H9 (cell line): Measurements from ENCODE around the gene IRS2. TPM values are rescaled to one million over a fixed set of nuclear protein-coding genes. Genes with fewer than 3 reads are reported as not detected.

Experiments used
- DNase-seq: peaks from one replicate; pipeline ENCODE4 v3.0.0-alpha.2; 2017
- H2AFZ ChIP-seq: one replicate; pipeline ENCODE4 v1.6.1; 2013; ENCODE audit warnings: mild to moderate bottlenecking, low read length, control low read depth, moderate library complexity
- H2AK5ac ChIP-seq: 2 replicates; pipeline ENCODE4 v1.6.1; 2013; ENCODE audit warnings: low read length, control low read depth, mixed read lengths; ENCODE audit not compliant: insufficient read length
- H2BK120ac ChIP-seq: one replicate; pipeline ENCODE4 v1.6.1; 2013; ENCODE audit warnings: low read depth, mild to moderate bottlenecking, low read length, control low read depth, inconsistent platforms; ENCODE audit not compliant: poor library complexity, severe bottlenecking
- H2BK12ac ChIP-seq: 2 replicates; pipeline ENCODE4 v1.6.1; 2013; ENCODE audit warnings: low read length, control low read depth, mixed read lengths, low read depth; ENCODE audit not compliant: insufficient read length
- H2BK15ac ChIP-seq: 2 replicates; pipeline ENCODE4 v1.6.1; 2013; ENCODE audit warnings: low read depth, low read length, control low read depth
- H2BK20ac ChIP-seq: one replicate; pipeline ENCODE4 v1.6.1; 2013; ENCODE audit warnings: low read depth, mild to moderate bottlenecking, low read length, control low read depth, inconsistent platforms; ENCODE audit not compliant: poor library complexity, severe bottlenecking
- H2BK5ac ChIP-seq: 2 replicates; pipeline ENCODE4 v1.6.1; 2013; ENCODE audit warnings: low read length, control low read depth, mixed read lengths; ENCODE audit not compliant: insufficient read length
- H3K14ac ChIP-seq: 2 replicates; pipeline ENCODE4 v1.6.1; 2013; ENCODE audit warnings: low read length, control low read depth; ENCODE audit not compliant: insufficient read depth
- H3K18ac ChIP-seq: 2 replicates; pipeline ENCODE4 v1.6.1; 2013; ENCODE audit warnings: low read depth, mild to moderate bottlenecking, mixed read lengths, low read length, control low read depth; ENCODE audit not compliant: insufficient read length
- H3K23ac ChIP-seq: 2 replicates; pipeline ENCODE4 v1.6.1; 2013; ENCODE audit warnings: low read length, control low read depth, mixed read lengths, low read depth; ENCODE audit not compliant: insufficient read length
- H3K23me2 ChIP-seq: 2 replicates; pipeline ENCODE4 v1.6.1; 2013; ENCODE audit warnings: low read depth, mild to moderate bottlenecking, mixed read lengths, low read length, control low read depth; ENCODE audit not compliant: insufficient read length, poor library complexity, severe bottlenecking
- H3K27ac ChIP-seq: 2 replicates; pipeline ENCODE4 v1.5.1; 2013; ENCODE audit warnings: low read length, control low read depth, mixed read lengths, low read depth; ENCODE audit not compliant: insufficient read length
- H3K27me3 ChIP-seq: 2 replicates; pipeline ENCODE4 v1.6.1; 2013; ENCODE audit warnings: low read length, control low read depth, inconsistent platforms; ENCODE audit not compliant: insufficient read depth
- H3K4ac ChIP-seq: 2 replicates; pipeline ENCODE4 v1.6.1; 2013; ENCODE audit warnings: low read depth, mild to moderate bottlenecking, control low read depth, inconsistent platforms, low read length, moderate library complexity
- H3K4me1 ChIP-seq: 2 replicates; pipeline ENCODE4 v1.6.1; 2013; ENCODE audit warnings: low read length, control low read depth, inconsistent platforms; ENCODE audit not compliant: insufficient read depth
- H3K4me2 ChIP-seq: 2 replicates; pipeline ENCODE4 v1.6.1; 2013; ENCODE audit warnings: low read length, control low read depth, mixed read lengths; ENCODE audit not compliant: insufficient read length, insufficient read depth
- H3K56ac ChIP-seq: 2 replicates; pipeline ENCODE4 v1.6.1; 2013; ENCODE audit warnings: low read depth, mild to moderate bottlenecking, mixed read lengths, low read length, control low read depth; ENCODE audit not compliant: insufficient read length
- H3K79me1 ChIP-seq: 2 replicates; pipeline ENCODE4 v1.6.1; 2013; ENCODE audit warnings: low read depth, mild to moderate bottlenecking, moderate library complexity, low read length, control low read depth, inconsistent platforms; ENCODE audit not compliant: insufficient read depth, poor library complexity, severe bottlenecking
- H3K79me2 ChIP-seq: 2 replicates; pipeline ENCODE4 v1.6.1; 2013; ENCODE audit warnings: low read length, control low read depth, inconsistent platforms; ENCODE audit not compliant: insufficient read depth
- H3K9ac ChIP-seq: 2 replicates; pipeline ENCODE4 v1.6.1; 2013; ENCODE audit warnings: low read length, control low read depth, mixed read lengths; ENCODE audit not compliant: insufficient read length; ENCODE audit errors: extremely low read depth
- H3K9me3 ChIP-seq: one replicate; pipeline ENCODE4 v1.6.1; 2013; ENCODE audit warnings: low read depth, low read length, inconsistent platforms; ENCODE audit not compliant: control insufficient read depth
- H3T11ph ChIP-seq: one replicate; pipeline ENCODE4 v1.6.1; 2013; ENCODE audit warnings: mild to moderate bottlenecking, low read length, control low read depth, inconsistent platforms
- H4K20me1 ChIP-seq: one replicate; pipeline ENCODE4 v1.6.1; 2013; ENCODE audit not compliant: control insufficient read depth, insufficient read length, insufficient read depth
- H4K5ac ChIP-seq: 2 replicates; pipeline ENCODE4 v1.6.1; 2013; ENCODE audit warnings: low read depth, mild to moderate bottlenecking, mixed read lengths, low read length, control low read depth; ENCODE audit not compliant: insufficient read length
- H4K8ac ChIP-seq: replicated peaks from 2 replicates; pipeline ENCODE4 v1.6.1; 2013; ENCODE audit warnings: low read length, control low read depth, mixed read lengths, low read depth; ENCODE audit not compliant: insufficient read length
- H4K91ac ChIP-seq: 2 replicates; pipeline ENCODE4 v1.6.1; 2013; ENCODE audit warnings: low read depth, mild to moderate bottlenecking, moderate library complexity, mixed read lengths, low read length, control low read depth; ENCODE audit not compliant: insufficient read length
- H3K27ac Mint-ChIP-seq, 3 experiments: 2 replicates in 2 of 3; 3 replicates in 1 of 3; pipeline ENCODE4 v1.8.0; 2020 to 2021; ENCODE audit warnings: mixed read lengths in 3 of 3, mild to moderate bottlenecking in 1 of 3, moderate library complexity in 1 of 3
- H3K27me3 Mint-ChIP-seq: 2 replicates; pipeline ENCODE4 v1.8.0; 2021; ENCODE audit warnings: low read depth, mild to moderate bottlenecking, moderate library complexity, mixed read lengths
- H3K36me3 Mint-ChIP-seq, 3 experiments: 2 replicates in 2 of 3; 3 replicates in 1 of 3; pipeline ENCODE4 v1.8.0; 2020 to 2021; ENCODE audit warnings: low read depth in 3 of 3, mixed read lengths in 3 of 3; ENCODE audit not compliant: insufficient read depth in 1 of 3
- H3K4me1 Mint-ChIP-seq, 2 experiments: 2 replicates each; pipeline ENCODE4 v1.8.0; 2020; ENCODE audit warnings: mixed read lengths in 2 of 2
- H3K4me3 Mint-ChIP-seq, 2 experiments: 2 replicates in 1 of 2; 3 replicates in 1 of 2; pipeline ENCODE4 v1.8.0; 2020 to 2021; ENCODE audit warnings: mild to moderate bottlenecking in 2 of 2, mixed read lengths in 2 of 2, moderate library complexity in 1 of 2
- H3K9me3 Mint-ChIP-seq, 2 experiments: 2 replicates in 1 of 2; 3 replicates in 1 of 2; pipeline ENCODE4 v1.8.0; 2020; ENCODE audit warnings: mild to moderate bottlenecking in 2 of 2, mixed read lengths in 2 of 2, moderate library complexity in 1 of 2
- CTCF ChIP-seq: fragments of 200-600 bp; sonication (generic); conservative IDR thresholded peaks from 3 replicates; pipeline ENCODE4 v1.8.0; 2021; ENCODE audit warnings: antibody characterized with exemption, mild to moderate bottlenecking
- WGBS: extraction: QIAGEN DNeasy Blood & Tissue Kit; methylation state at CpG from one replicate; pipeline ENCODE4 v1.1.7; 2013; ENCODE audit warnings: missing lambda C conversion rate, low lambda C conversion rate, mixed read lengths; ENCODE audit not compliant: insufficient read length; ENCODE audit errors: extremely low coverage; 5-methylcytosine and 5-hydroxymethylcytosine counted together
- total RNA-seq: library from RNA; stranded (reverse); gene quantifications from 2 replicates; pipeline ENCODE4 v1.2.1, GENCODE V29; 2021

Gene IRS2
- total RNA-seq, 1 experiment from 2014 or later: 10.1 TPM

- Histone ChIP-seq H3K23me2 (no peaks in the 10 kb centered on the region), H2BK20ac (no peak overlapping the region), H4K5ac (no peak overlapping the region), H3K9me3 (no peaks in the 10 kb centered on the region), H2BK120ac (no peak overlapping the region), H3K4ac (no peak overlapping the region), H3K18ac (no peak overlapping the region), H3K79me2 (no peaks in the 10 kb centered on the region), H2BK12ac (no peak overlapping the region), H3K56ac (no peak overlapping the region), H3K9ac (no peak overlapping the region), H2BK15ac (no peak overlapping the region), H3K79me1 (no peaks in the 10 kb centered on the region), H3K27ac (no peak overlapping the region), H2BK5ac (no peak overlapping the region), H2AK5ac (no peak overlapping the region), H3K23ac (no peak overlapping the region), H2AFZ (no peak overlapping the region), H3K4me2 (no peak overlapping the region), H4K91ac (no peak overlapping the region), H3K14ac (no peak overlapping the region), H3K27me3 (no peaks in the 10 kb centered on the region), H4K20me1 (no peaks in the 10 kb centered on the region), H3T11ph (no peak overlapping the region), H4K8ac (no peak overlapping the region), H3K4me1 (no peaks in the 10 kb centered on the region)
- no CpG with 5 or more reads among the region's 13 CpGs for WGBS
- H3K4me3 Mint-ChIP-seq: no peak overlapping the region
- peaks cover 16 to 20% of the 10 kb centered on the region in 2 experiments for H3K4me1 Mint-ChIP-seq
- TF ChIP-seq CTCF: no peak
- no peak for DNase-seq
- H3K27me3 Mint-ChIP-seq: no peaks in the 10 kb centered on the region
- no peaks in the 10 kb centered on the region for H3K9me3 Mint-ChIP-seq
- H3K27ac Mint-ChIP-seq: no peak overlapping the region
- H3K36me3 Mint-ChIP-seq: peaks cover 8 to 37% (median 27%) of the 10 kb centered on the region in 3 experiments; a peak in 6 of 7 replicates
Observed at GRCh38 chr13:109755551-109755950, 30.8 kb downstream of the IRS2 start.
